ENCODE data around the gene PPP2R5C. TPM values are rescaled to one million over a fixed set of nuclear protein-coding genes. Genes with fewer than 3 reads are reported as not detected.

The PPP2R5C gene
- total and polyA plus RNA-seq, 9 of the 15 experiments (the other 6 are each of a cell fraction or from before 2014, with no cell fraction given), result 284 to 617 (median 395) TPM

DNA sequence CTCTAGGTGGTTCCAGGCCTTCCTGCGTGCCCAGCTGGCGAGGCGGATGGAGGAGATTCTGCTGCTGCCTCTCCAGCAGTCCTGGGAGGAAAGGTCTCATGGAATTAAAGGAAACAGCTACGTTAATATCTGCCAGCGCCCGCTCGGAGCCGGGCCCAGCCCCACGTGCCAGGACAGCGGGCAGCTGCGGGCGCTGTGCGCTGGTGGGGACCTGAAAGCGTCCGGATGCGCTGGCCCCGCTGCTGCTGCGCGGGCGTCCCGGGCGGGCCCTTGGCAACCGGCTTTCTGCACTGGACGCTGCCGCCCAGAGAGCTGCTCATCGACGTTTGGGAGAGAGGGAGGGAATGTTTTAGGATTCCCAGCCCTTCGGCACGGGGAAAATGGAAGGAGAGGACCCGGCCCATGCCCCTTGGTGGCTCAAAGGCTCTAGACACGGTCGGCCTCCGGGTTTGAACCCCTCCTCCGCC lies 194.2 kb downstream of the PPP2R5C start (continued):
- TF ChIP-seq U2AF1 (optimal IDR thresholded peaks at IDR 0.05; ENCODE audit: low read depth, low read length), result no peak

DNA sequence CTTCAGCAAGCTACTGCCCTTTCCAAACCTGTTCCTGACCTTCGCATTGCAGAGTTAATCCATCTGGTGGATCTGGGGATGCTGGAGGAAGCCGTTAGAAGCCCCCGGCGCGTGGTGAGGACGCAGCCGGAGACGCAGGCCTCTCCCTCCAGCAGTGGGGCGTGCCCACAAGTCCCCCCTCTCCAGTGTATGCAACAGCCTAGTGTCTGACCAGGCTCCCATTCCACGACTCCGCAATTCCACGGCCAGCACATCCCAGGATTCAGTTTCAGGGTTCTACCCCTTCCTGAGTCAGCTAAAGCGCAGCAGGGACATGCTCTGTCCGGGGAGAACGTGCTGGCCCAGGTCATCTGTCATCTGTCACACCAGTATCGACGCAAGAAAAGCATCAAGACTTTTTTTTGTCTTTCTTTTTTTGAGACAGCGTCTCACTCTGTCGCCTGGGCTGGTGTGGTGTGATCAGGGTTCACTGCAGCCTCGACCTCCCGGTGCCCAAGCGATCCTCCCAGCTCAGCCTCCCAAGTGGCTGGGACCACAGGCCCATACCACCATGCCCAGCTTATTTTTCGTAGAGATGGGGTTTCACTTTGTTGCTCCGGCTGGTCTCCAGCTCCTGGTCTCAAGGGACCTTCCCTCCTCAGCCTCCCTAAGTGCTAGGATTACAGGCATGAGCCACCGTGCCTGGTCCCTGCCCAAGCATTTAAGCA lies 194.8 kb downstream of the PPP2R5C start:
- FAIRE-seq, result no peak
- in situ Hi-C loops (cut with MboI), result no loop called here
- TF ChIP-seq U2AF1 (optimal IDR thresholded peaks at IDR 0.05; ENCODE audit: low read depth, low read length) (no peak), ZBTB8A (IDR thresholded peaks at IDR 0.05; ENCODE audit: partially characterized antibody) (no peak), CHD4 (IDR thresholded peaks at IDR 0.05; ENCODE audit: insufficient read depth, insufficient replicate concordance, low read depth, low read length, poor library complexity, severe bottlenecking) (no peak), SLC30A9 (CRISPR knock-in tag; IDR thresholded peaks at IDR 0.05) (no peak), SMAD1 (IDR thresholded peaks at IDR 0.05; ENCODE audit: low read depth, low read length, partially characterized antibody) (no peak), RNF2 (IDR thresholded peaks at IDR 0.05) (no peak), MAFF (IDR thresholded peaks at IDR 0.05; ENCODE audit: low read length) (no peak), ERF (CRISPR knock-in tag; IDR thresholded peaks at IDR 0.05) (no peak), TRIM24 (IDR thresholded peaks at IDR 0.05) (no peak), HNRNPL (IDR thresholded peaks at IDR 0.05; ENCODE audit: low read depth, low read length) (no peak), ZNF57 (CRISPR knock-in tag; IDR thresholded peaks at IDR 0.05) (no peak), KAT2B (IDR thresholded peaks at IDR 0.05; ENCODE audit: low read depth, low read length) (no peak), GTF2E2 (tag; IDR thresholded peaks at IDR 0.05) (no peak), CBFB (CRISPR knock-in tag; IDR thresholded peaks at IDR 0.05) (no peak), CCNT2 (IDR thresholded peaks at IDR 0.05; ENCODE audit: borderline replicate concordance, extremely low read depth, insufficient read length, low read depth, low read length) (no peak)
- TF ChIP-seq, protein P1, sequence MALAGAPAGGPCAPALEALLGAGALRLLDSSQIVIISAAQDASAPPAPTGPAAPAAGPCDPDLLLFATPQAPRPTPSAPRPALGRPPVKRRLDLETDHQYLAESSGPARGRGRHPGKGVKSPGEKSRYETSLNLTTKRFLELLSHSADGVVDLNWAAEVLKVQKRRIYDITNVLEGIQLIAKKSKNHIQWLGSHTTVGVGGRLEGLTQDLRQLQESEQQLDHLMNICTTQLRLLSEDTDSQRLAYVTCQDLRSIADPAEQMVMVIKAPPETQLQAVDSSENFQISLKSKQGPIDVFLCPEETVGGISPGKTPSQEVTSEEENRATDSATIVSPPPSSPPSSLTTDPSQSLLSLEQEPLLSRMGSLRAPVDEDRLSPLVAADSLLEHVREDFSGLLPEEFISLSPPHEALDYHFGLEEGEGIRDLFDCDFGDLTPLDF (CRISPR knock-in tag; IDR thresholded peaks at IDR 0.05), result no peak
- TF ChIP-seq, protein P2, sequence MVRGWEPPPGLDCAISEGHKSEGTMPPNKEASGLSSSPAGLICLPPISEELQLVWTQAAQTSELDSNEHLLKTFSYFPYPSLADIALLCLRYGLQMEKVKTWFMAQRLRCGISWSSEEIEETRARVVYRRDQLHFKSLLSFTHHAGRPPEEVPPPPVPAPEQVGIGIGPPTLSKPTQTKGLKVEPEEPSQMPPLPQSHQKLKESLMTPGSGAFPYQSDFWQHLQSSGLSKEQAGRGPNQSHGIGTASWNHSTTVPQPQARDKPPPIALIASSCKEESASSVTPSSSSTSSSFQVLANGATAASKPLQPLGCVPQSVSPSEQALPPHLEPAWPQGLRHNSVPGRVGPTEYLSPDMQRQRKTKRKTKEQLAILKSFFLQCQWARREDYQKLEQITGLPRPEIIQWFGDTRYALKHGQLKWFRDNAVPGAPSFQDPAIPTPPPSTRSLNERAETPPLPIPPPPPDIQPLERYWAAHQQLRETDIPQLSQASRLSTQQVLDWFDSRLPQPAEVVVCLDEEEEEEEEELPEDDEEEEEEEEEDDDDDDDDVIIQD (CRISPR knock-in tag; IDR thresholded peaks at IDR 0.05), result no peak

More for the DNA sequence above, 194.8 kb downstream of the PPP2R5C start:
- H4K20me1 ChIP-seq (replicated peaks; ENCODE audit: control insufficient read depth, insufficient read depth, low read length), result no peaks in the 10 kb centered on the region
- H2AFZ ChIP-seq (ENCODE audit: low read depth, low read length), result no peak overlapping the region
- ATAC-seq (no peak), DNase-seq (ENCODE audit: extremely low read depth in 1 of 4, low spot score in 3 of 4) (no peak)
- peak overlapping the region in 1 of 2 experiments; percentile 76; a peak in 2 of 4 replicates for H3K9ac ChIP-seq (ENCODE audit: insufficient read depth in 1 of 2, low read depth in 2 of 2, low read length in 2 of 2)
- intact Hi-C loops (cut with micrococcal nuclease), result no loop called here
- no peaks in the 10 kb centered on the region for H3K9me3 ChIP-seq (replicated peaks; ENCODE audit: control insufficient read depth, insufficient read depth, low read depth, low read length)
- CTCF ChIA-PET (ENCODE audit: low intra/inter-chr PET ratio), result no interaction called here
- no peaks in the 10 kb centered on the region for H3K27me3 ChIP-seq (ENCODE audit: control insufficient read depth in 2 of 2, insufficient read depth in 2 of 2, low read length in 2 of 2)
- no peak overlapping the region for H3K4me3 ChIP-seq
- no peaks in the 10 kb centered on the region for H3K79me2 ChIP-seq (ENCODE audit: control insufficient read depth, insufficient read depth, low read length)
- H3K4me1 ChIP-seq (replicated peaks in 1 of 2; ENCODE audit: control insufficient read depth in 2 of 2, insufficient read depth in 2 of 2, low read length in 2 of 2), result peaks cover 14 to 20% of the 10 kb centered on the region in 2 experiments
- 61% methylated on average over 19 of the region's 25 CpGs for WGBS (ENCODE audit: insufficient coverage, low coverage, missing lambda C conversion rate)
- no peak overlapping the region for H3K27ac ChIP-seq (ENCODE audit: extremely low read depth, low read depth, low read length)
- H3K36me3 ChIP-seq (ENCODE audit: control insufficient read depth, insufficient read depth, low read length), result no peaks in the 10 kb centered on the region
- no peak overlapping the region for H3K4me2 ChIP-seq (ENCODE audit: insufficient read depth, low read length)
- H3K9me1 ChIP-seq (ENCODE audit: control insufficient read depth, insufficient read depth, low read length), result no peaks in the 10 kb centered on the region
- BruUV-seq (replicated peaks), result no TSS peak
- POLR2A ChIA-PET, result interaction anchor here (1.3 kb wide), 1 partner anchor 8 kb away, joined by 4 read pairs; no protein-coding TSS in a partner anchor
